ENCODE measurements around the gene NR3C2. TPM values are rescaled to one million over a fixed set of nuclear protein-coding genes. Genes with fewer than 3 reads are reported as not detected.

Gene NR3C2
- total RNA-seq, 1 experiment from 2014 or later, result 2.7 TPM

DNA sequence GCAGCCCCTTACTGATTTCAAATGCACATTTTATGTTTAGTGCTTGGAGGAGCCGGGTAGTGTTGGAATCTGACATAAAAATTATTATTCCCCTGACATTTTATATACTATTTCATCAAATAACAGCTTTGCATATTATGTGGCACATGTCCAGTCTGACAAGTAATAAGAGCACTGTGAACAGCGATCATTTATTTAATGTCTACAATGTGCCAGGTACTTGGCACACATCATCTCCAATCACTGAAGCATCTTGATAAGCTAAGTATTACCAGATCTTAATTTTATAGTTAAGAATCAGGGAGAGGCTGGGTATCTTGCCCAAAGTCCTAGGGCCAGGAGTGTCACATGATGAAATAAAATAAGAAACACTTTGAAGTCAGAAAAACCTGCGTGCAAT is 197.2 kb downstream of the NR3C2 start:
- Histone ChIP-seq H3K9me2 (ENCODE audit: insufficient read depth) (no peaks in the 10 kb centered on the region), H3K27me3 (ENCODE audit: insufficient read depth, low read length) (no peaks in the 10 kb centered on the region), H3K4me3 (replicated peaks in 1 of 2; ENCODE audit: low read depth in 1 of 2, low read length in 2 of 2) (no peak overlapping the region), H3K79me2 (ENCODE audit: insufficient read depth, low read length) (no peaks in the 10 kb centered on the region), H2AFZ (ENCODE audit: low read depth, low read length, poor library complexity, severe bottlenecking) (no peak overlapping the region), H3K9me3 (ENCODE audit: control insufficient read depth in 1 of 2, insufficient read depth in 1 of 2, low read depth in 1 of 2, low read length in 2 of 2) (no peaks in the 10 kb centered on the region), H3K9ac (ENCODE audit: low read length) (no peak overlapping the region), H4K20me1 (ENCODE audit: insufficient read depth) (no peaks in the 10 kb centered on the region), H3K36me3 (ENCODE audit: control insufficient read depth in 1 of 2, insufficient read depth in 2 of 2, low read length in 2 of 2) (no peaks in the 10 kb centered on the region), H3K27ac (ENCODE audit: low read depth, low read length) (no peak overlapping the region), H3K4me2 (ENCODE audit: low read length) (no peak overlapping the region), H3K4me1 (ENCODE audit: control insufficient read depth in 1 of 2, insufficient read depth in 2 of 2, low read length in 2 of 2) (no peaks in the 10 kb centered on the region)
- POLR2A ChIA-PET, result no interaction called here
- ATAC-seq, result no peak
- intact Hi-C loops (cut with micrococcal nuclease), result no loop called here
- CTCF ChIA-PET, result no interaction called here
- RAD21 ChIA-PET (ENCODE audit: low non-redundant PET in 1 of 2, low total read pairs in 2 of 2, uncharacterized antibody in 2 of 2, unreplicated experiment in 2 of 2), result no interaction called here
- no TSS peak for BruUV-seq (replicated peaks)
- DNase-seq (ENCODE audit: low read depth, low spot score), result no peak
- TF ChIP-seq POLR2AphosphoS5 (IDR thresholded peaks at IDR 0.05; ENCODE audit: low read depth, low read length) (no peak), JUND (IDR thresholded peaks at IDR 0.05) (no peak), CEBPB (IDR thresholded peaks at IDR 0.05; ENCODE audit: low read depth) (no peak), POLR2A (IDR thresholded peaks at IDR 0.05; ENCODE audit: borderline replicate concordance, extremely low read depth, insufficient read depth, insufficient read length) (no peak), ZNF274 (IDR thresholded peaks at IDR 0.05; ENCODE audit: low read depth, low read length) (no peak), YY1 (IDR thresholded peaks at IDR 0.05; ENCODE audit: extremely low read depth, insufficient replicate concordance, low read depth, low read length) (no peak), ZFX (IDR thresholded peaks at IDR 0.05) (no peak), ELF1 (IDR thresholded peaks at IDR 0.05; ENCODE audit: borderline replicate concordance, low read depth) (no peak), RAD21 (IDR thresholded peaks at IDR 0.05; ENCODE audit: low read depth) (no peak), FOSL1 (IDR thresholded peaks at IDR 0.05; ENCODE audit: low read depth) (no peak), CBX3 (IDR thresholded peaks at IDR 0.05; ENCODE audit: low read depth) (no peak)
- TF ChIP-seq, protein P1, sequence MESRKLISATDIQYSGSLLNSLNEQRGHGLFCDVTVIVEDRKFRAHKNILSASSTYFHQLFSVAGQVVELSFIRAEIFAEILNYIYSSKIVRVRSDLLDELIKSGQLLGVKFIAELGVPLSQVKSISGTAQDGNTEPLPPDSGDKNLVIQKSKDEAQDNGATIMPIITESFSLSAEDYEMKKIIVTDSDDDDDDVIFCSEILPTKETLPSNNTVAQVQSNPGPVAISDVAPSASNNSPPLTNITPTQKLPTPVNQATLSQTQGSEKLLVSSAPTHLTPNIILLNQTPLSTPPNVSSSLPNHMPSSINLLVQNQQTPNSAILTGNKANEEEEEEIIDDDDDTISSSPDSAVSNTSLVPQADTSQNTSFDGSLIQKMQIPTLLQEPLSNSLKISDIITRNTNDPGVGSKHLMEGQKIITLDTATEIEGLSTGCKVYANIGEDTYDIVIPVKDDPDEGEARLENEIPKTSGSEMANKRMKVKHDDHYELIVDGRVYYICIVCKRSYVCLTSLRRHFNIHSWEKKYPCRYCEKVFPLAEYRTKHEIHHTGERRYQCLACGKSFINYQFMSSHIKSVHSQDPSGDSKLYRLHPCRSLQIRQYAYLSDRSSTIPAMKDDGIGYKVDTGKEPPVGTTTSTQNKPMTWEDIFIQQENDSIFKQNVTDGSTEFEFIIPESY (IDR thresholded peaks at IDR 0.05; ENCODE audit: extremely low read depth, insufficient replicate concordance, low read length), result no peak
- TF ChIP-seq, protein P2, sequence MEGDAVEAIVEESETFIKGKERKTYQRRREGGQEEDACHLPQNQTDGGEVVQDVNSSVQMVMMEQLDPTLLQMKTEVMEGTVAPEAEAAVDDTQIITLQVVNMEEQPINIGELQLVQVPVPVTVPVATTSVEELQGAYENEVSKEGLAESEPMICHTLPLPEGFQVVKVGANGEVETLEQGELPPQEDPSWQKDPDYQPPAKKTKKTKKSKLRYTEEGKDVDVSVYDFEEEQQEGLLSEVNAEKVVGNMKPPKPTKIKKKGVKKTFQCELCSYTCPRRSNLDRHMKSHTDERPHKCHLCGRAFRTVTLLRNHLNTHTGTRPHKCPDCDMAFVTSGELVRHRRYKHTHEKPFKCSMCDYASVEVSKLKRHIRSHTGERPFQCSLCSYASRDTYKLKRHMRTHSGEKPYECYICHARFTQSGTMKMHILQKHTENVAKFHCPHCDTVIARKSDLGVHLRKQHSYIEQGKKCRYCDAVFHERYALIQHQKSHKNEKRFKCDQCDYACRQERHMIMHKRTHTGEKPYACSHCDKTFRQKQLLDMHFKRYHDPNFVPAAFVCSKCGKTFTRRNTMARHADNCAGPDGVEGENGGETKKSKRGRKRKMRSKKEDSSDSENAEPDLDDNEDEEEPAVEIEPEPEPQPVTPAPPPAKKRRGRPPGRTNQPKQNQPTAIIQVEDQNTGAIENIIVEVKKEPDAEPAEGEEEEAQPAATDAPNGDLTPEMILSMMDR (IDR thresholded peaks at IDR 0.05 in 2 of 3, conservative IDR thresholded peaks at IDR 0.05 in 1 of 3; ENCODE audit: borderline replicate concordance in 1 of 3, insufficient read depth in 1 of 3, low read depth in 2 of 3, low read length in 2 of 3), result no peak
- TF ChIP-seq, protein P3, sequence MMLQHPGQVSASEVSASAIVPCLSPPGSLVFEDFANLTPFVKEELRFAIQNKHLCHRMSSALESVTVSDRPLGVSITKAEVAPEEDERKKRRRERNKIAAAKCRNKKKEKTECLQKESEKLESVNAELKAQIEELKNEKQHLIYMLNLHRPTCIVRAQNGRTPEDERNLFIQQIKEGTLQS (IDR thresholded peaks at IDR 0.05), result no peak
- TF ChIP-seq, protein P4, sequence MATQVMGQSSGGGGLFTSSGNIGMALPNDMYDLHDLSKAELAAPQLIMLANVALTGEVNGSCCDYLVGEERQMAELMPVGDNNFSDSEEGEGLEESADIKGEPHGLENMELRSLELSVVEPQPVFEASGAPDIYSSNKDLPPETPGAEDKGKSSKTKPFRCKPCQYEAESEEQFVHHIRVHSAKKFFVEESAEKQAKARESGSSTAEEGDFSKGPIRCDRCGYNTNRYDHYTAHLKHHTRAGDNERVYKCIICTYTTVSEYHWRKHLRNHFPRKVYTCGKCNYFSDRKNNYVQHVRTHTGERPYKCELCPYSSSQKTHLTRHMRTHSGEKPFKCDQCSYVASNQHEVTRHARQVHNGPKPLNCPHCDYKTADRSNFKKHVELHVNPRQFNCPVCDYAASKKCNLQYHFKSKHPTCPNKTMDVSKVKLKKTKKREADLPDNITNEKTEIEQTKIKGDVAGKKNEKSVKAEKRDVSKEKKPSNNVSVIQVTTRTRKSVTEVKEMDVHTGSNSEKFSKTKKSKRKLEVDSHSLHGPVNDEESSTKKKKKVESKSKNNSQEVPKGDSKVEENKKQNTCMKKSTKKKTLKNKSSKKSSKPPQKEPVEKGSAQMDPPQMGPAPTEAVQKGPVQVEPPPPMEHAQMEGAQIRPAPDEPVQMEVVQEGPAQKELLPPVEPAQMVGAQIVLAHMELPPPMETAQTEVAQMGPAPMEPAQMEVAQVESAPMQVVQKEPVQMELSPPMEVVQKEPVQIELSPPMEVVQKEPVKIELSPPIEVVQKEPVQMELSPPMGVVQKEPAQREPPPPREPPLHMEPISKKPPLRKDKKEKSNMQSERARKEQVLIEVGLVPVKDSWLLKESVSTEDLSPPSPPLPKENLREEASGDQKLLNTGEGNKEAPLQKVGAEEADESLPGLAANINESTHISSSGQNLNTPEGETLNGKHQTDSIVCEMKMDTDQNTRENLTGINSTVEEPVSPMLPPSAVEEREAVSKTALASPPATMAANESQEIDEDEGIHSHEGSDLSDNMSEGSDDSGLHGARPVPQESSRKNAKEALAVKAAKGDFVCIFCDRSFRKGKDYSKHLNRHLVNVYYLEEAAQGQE (IDR thresholded peaks at IDR 0.05; ENCODE audit: low read depth), result no peak
